WTC11 (cell line): ENCODE measurements around the gene FOXN3. TPM values are rescaled to one million over a fixed set of nuclear protein-coding genes. Genes with fewer than 3 reads are reported as not detected.
A peak's percentile ranks its signal among the peaks of the same experiment; 100 is the strongest.

Source experiments
- ATAC-seq: fragments of 200-7000 bp; cut with Tn5 transposase; 2 replicates; pipeline ENCODE4 v1.10.0; 2021; ENCODE audit warnings: mild to moderate bottlenecking, moderate library complexity
- CTCF ChIA-PET: fragments of 300-600 bp; sonication (Branson Sonifier 250); formaldehyde crosslinking; loops from one replicate; lab custom pipeline; 2021; ENCODE audit warnings: antibody characterized with exemption; lab: Charles Lee
- POLR2A ChIA-PET: fragments of 350-600 bp; sonication (Branson Sonifier 250); formaldehyde crosslinking; loops from one replicate; lab custom pipeline; 2021; ENCODE audit warnings: antibody characterized with exemption; lab: Charles Lee
- DNase-seq: peaks from one replicate; pipeline ENCODE4 v3.0.0; 2021; ENCODE audit warnings: low spot score
- H3K27ac Mint-ChIP-seq: 2 replicates; pipeline ENCODE4 v1.8.0; 2021; ENCODE audit warnings: mixed read lengths
- H3K27me3 Mint-ChIP-seq: 2 replicates; pipeline ENCODE4 v1.8.0; 2021; ENCODE audit warnings: low read depth, mild to moderate bottlenecking, moderate library complexity, mixed read lengths
- H3K36me3 Mint-ChIP-seq: 2 replicates; pipeline ENCODE4 v1.8.0; 2021; ENCODE audit warnings: mixed read lengths
- H3K4me1 Mint-ChIP-seq: 2 replicates; pipeline ENCODE4 v1.8.0; 2022; ENCODE audit warnings: mixed read lengths
- H3K4me3 Mint-ChIP-seq: 2 replicates; pipeline ENCODE4 v1.8.0; 2021; ENCODE audit warnings: mild to moderate bottlenecking, moderate library complexity, mixed read lengths
- H3K9me3 Mint-ChIP-seq: 2 replicates; pipeline ENCODE4 v1.8.0; 2021; ENCODE audit warnings: mixed read lengths
- FOXJ3 ChIP-seq: sonication (generic); formaldehyde crosslinking; IDR thresholded peaks from 2 replicates; pipeline ENCODE4 v1.9.0; 2021; ENCODE audit warnings: missing genetic modification reagents, mild to moderate bottlenecking, borderline replicate concordance
- FOXP1 ChIP-seq: sonication (generic); formaldehyde crosslinking; IDR thresholded peaks from 2 replicates; pipeline ENCODE4 v1.8.0; 2022; ENCODE audit warnings: missing genetic modification reagents, mild to moderate bottlenecking, moderate library complexity, borderline replicate concordance
- HMGA2 ChIP-seq: fragments of 250-450 bp; sonication (Bioruptor Pico); IDR thresholded peaks from 2 replicates; pipeline ENCODE4 v1.4.0; 2021; ENCODE audit warnings: mild to moderate bottlenecking, moderate library complexity
- JUN ChIP-seq: sonication (generic); formaldehyde crosslinking; IDR thresholded peaks from 2 replicates; pipeline ENCODE4 v1.8.0; 2023; ENCODE audit warnings: mild to moderate bottlenecking, missing genetic modification reagents
- MYBL2 ChIP-seq: sonication (generic); formaldehyde crosslinking; IDR thresholded peaks from 2 replicates; pipeline ENCODE4 v1.8.1; 2023; ENCODE audit warnings: mild to moderate bottlenecking, moderate library complexity, missing genetic modification reagents
- SMAD4 ChIP-seq: sonication (generic); formaldehyde crosslinking; IDR thresholded peaks from 2 replicates; pipeline ENCODE4 v1.8.0; 2022; ENCODE audit warnings: mild to moderate bottlenecking, missing genetic modification reagents
- SOX15 ChIP-seq: fragments of 250-450 bp; sonication (Bioruptor Pico); IDR thresholded peaks from 2 replicates; pipeline ENCODE4 v1.9.0; 2021; ENCODE audit warnings: mild to moderate bottlenecking
- TEAD1 ChIP-seq: sonication (generic); formaldehyde crosslinking; IDR thresholded peaks from 2 replicates; pipeline ENCODE4 v1.8.0; 2022; ENCODE audit warnings: mild to moderate bottlenecking, missing genetic modification reagents
- TP53 ChIP-seq: sonication (generic); formaldehyde crosslinking; IDR thresholded peaks from 2 replicates; pipeline ENCODE4 v1.8.1; 2023; ENCODE audit warnings: mild to moderate bottlenecking, missing genetic modification reagents
- total RNA-seq: library from RNA; stranded (reverse); gene quantifications from 3 replicates; pipeline ENCODE4 v1.2.3, GENCODE V29; 2021
- TF ChIP-seq, protein P1 (sequence below): sonication (generic); formaldehyde crosslinking; IDR thresholded peaks from 2 replicates; pipeline ENCODE4 v1.8.0; 2023; ENCODE audit warnings: mild to moderate bottlenecking, missing genetic modification reagents
- TF ChIP-seq, protein P2 (sequence below): fragments of 250-450 bp; sonication (Bioruptor Pico); IDR thresholded peaks from 2 replicates; pipeline ENCODE4 v1.9.0; 2021; ENCODE audit warnings: mild to moderate bottlenecking
- TF ChIP-seq, protein P3 (sequence below): fragments of 200-600 bp; IDR thresholded peaks from 2 replicates; pipeline ENCODE4 v1.8.0; 2022; ENCODE audit warnings: antibody characterized with exemption
- TF ChIP-seq, protein P4 (sequence below): sonication (generic); formaldehyde crosslinking; IDR thresholded peaks from 2 replicates; pipeline ENCODE4 v1.8.0; 2022; ENCODE audit warnings: mild to moderate bottlenecking, missing genetic modification reagents
- TF ChIP-seq, protein P5 (sequence below): sonication (generic); formaldehyde crosslinking; IDR thresholded peaks from 2 replicates; pipeline ENCODE4 v1.8.0; 2023; ENCODE audit warnings: missing genetic modification reagents, mild to moderate bottlenecking, borderline replicate concordance
- TF ChIP-seq, protein P6 (sequence below): fragments of 250-450 bp; sonication (Bioruptor Pico); IDR thresholded peaks from 2 replicates; pipeline ENCODE4 v1.8.0; 2021; ENCODE audit warnings: mild to moderate bottlenecking
- TF ChIP-seq, protein P7 (sequence below): sonication (generic); formaldehyde crosslinking; IDR thresholded peaks from 2 replicates; pipeline ENCODE4 v1.8.1; 2023; ENCODE audit warnings: mild to moderate bottlenecking, missing genetic modification reagents

The FOXN3 gene
- total RNA-seq, 1 experiment from 2014 or later = 170 TPM

DNA sequence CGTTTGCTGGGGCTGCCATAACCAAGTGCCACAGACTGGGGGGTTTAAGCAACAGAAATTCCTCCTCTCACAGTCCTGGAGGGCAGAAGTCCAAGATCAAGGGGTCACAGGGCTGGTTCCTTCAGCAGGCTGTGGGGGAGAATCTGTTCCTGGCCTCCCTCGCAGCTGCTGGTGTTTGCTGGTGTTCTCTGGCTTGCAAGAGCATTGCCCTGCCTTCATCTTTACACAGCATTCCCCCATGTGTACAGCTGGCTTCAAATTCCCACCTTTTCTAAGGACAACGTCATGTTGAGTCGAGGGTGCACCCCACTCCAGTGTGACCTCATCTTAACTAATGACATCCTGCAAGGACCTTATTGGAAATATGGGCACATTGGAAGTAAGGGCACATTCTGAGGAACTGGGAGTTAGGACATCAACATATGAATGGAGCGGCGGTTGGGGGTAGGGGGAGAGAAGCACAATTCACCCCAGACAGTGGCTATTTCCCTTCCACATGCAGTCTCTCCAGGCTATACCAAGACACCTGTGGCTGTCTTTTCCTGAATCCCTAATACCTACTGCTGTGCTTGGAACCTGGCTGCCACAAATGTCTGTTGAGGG lies 123.6 kb downstream of the FOXN3 start (continued):
- TF ChIP-seq, protein P1, sequence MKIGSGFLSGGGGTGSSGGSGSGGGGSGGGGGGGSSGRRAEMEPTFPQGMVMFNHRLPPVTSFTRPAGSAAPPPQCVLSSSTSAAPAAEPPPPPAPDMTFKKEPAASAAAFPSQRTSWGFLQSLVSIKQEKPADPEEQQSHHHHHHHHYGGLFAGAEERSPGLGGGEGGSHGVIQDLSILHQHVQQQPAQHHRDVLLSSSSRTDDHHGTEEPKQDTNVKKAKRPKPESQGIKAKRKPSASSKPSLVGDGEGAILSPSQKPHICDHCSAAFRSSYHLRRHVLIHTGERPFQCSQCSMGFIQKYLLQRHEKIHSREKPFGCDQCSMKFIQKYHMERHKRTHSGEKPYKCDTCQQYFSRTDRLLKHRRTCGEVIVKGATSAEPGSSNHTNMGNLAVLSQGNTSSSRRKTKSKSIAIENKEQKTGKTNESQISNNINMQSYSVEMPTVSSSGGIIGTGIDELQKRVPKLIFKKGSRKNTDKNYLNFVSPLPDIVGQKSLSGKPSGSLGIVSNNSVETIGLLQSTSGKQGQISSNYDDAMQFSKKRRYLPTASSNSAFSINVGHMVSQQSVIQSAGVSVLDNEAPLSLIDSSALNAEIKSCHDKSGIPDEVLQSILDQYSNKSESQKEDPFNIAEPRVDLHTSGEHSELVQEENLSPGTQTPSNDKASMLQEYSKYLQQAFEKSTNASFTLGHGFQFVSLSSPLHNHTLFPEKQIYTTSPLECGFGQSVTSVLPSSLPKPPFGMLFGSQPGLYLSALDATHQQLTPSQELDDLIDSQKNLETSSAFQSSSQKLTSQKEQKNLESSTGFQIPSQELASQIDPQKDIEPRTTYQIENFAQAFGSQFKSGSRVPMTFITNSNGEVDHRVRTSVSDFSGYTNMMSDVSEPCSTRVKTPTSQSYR (CRISPR knock-in tag) = peak; percentile 74; the same call in 1 of the 2 replicates
- TF ChIP-seq FOXP1 (CRISPR knock-in tag) (no peak), TEAD1 (CRISPR knock-in tag) (no peak; the same call in 1 of the 2 replicates), MYBL2 (CRISPR knock-in tag) (peak; percentile 27; the same call in 1 of the 2 replicates), JUN (no peak)
- TF ChIP-seq, protein P2, sequence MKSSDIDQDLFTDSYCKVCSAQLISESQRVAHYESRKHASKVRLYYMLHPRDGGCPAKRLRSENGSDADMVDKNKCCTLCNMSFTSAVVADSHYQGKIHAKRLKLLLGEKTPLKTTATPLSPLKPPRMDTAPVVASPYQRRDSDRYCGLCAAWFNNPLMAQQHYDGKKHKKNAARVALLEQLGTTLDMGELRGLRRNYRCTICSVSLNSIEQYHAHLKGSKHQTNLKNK (CRISPR knock-in tag) = no peak
- TF ChIP-seq, protein P3, sequence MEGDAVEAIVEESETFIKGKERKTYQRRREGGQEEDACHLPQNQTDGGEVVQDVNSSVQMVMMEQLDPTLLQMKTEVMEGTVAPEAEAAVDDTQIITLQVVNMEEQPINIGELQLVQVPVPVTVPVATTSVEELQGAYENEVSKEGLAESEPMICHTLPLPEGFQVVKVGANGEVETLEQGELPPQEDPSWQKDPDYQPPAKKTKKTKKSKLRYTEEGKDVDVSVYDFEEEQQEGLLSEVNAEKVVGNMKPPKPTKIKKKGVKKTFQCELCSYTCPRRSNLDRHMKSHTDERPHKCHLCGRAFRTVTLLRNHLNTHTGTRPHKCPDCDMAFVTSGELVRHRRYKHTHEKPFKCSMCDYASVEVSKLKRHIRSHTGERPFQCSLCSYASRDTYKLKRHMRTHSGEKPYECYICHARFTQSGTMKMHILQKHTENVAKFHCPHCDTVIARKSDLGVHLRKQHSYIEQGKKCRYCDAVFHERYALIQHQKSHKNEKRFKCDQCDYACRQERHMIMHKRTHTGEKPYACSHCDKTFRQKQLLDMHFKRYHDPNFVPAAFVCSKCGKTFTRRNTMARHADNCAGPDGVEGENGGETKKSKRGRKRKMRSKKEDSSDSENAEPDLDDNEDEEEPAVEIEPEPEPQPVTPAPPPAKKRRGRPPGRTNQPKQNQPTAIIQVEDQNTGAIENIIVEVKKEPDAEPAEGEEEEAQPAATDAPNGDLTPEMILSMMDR = no peak
- TF ChIP-seq, protein P4, sequence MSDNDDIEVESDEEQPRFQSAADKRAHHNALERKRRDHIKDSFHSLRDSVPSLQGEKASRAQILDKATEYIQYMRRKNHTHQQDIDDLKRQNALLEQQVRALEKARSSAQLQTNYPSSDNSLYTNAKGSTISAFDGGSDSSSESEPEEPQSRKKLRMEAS = peak; percentile 21; the same call in 1 of the 2 replicates

DNA sequence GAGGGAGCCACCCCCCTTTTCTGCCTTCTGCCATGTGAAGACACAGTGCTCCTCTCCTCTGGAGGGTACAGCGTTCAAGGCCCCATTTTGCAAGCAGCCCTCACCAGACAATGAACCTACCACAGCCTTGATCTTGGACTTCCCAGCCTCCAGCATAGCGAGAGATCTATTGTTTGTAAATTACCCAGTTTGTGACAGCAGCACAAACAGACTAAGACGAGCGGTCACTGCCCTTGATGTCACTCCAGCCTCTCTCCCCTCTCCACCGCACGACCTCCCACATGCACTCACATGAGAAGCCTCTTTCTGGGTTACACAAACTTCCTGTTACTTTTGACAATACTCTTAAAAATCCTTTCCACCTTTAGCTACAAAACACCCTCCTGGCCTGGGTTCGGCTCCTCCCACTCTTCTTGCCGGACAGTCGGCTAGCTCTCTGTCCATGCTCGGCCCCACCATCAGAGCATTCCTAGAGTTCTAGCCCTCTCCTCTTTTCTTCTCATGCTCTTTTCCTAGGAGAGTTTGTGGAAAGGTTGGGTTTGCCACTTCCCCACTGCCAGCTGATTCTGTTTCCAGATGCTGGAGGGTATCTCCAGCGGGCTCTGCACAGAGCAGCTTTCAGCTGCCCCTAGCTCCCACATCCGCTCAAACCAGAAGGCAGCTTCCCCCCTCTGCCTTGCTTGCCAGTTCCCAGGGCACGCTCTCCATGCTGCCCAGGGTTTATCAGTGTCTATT lies 124.3 kb downstream of the FOXN3 start:
- H3K27me3 Mint-ChIP-seq = no peaks in the 10 kb centered on the region
- no peak for ATAC-seq
- H3K27ac Mint-ChIP-seq = peak overlapping the region; percentile 96
- H3K9me3 Mint-ChIP-seq = no peaks in the 10 kb centered on the region
- H3K4me3 Mint-ChIP-seq = peak overlapping the region; percentile 21; the same call in 1 of the 2 replicates
- H3K4me1 Mint-ChIP-seq = peaks cover 78% of the 10 kb centered on the region
- H3K36me3 Mint-ChIP-seq = peaks cover 25% of the 10 kb centered on the region
- no peak for TF ChIP-seq FOXJ3 (CRISPR knock-in tag)
- no peak for TF ChIP-seq HMGA2 (CRISPR knock-in tag)
- TF ChIP-seq, protein P5, sequence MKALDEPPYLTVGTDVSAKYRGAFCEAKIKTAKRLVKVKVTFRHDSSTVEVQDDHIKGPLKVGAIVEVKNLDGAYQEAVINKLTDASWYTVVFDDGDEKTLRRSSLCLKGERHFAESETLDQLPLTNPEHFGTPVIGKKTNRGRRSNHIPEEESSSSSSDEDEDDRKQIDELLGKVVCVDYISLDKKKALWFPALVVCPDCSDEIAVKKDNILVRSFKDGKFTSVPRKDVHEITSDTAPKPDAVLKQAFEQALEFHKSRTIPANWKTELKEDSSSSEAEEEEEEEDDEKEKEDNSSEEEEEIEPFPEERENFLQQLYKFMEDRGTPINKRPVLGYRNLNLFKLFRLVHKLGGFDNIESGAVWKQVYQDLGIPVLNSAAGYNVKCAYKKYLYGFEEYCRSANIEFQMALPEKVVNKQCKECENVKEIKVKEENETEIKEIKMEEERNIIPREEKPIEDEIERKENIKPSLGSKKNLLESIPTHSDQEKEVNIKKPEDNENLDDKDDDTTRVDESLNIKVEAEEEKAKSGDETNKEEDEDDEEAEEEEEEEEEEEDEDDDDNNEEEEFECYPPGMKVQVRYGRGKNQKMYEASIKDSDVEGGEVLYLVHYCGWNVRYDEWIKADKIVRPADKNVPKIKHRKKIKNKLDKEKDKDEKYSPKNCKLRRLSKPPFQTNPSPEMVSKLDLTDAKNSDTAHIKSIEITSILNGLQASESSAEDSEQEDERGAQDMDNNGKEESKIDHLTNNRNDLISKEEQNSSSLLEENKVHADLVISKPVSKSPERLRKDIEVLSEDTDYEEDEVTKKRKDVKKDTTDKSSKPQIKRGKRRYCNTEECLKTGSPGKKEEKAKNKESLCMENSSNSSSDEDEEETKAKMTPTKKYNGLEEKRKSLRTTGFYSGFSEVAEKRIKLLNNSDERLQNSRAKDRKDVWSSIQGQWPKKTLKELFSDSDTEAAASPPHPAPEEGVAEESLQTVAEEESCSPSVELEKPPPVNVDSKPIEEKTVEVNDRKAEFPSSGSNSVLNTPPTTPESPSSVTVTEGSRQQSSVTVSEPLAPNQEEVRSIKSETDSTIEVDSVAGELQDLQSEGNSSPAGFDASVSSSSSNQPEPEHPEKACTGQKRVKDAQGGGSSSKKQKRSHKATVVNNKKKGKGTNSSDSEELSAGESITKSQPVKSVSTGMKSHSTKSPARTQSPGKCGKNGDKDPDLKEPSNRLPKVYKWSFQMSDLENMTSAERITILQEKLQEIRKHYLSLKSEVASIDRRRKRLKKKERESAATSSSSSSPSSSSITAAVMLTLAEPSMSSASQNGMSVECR (CRISPR knock-in tag) = no peak
- no peak for TF ChIP-seq SOX15 (CRISPR knock-in tag)
- TF ChIP-seq SMAD4 = no peak
- TF ChIP-seq, protein P6, sequence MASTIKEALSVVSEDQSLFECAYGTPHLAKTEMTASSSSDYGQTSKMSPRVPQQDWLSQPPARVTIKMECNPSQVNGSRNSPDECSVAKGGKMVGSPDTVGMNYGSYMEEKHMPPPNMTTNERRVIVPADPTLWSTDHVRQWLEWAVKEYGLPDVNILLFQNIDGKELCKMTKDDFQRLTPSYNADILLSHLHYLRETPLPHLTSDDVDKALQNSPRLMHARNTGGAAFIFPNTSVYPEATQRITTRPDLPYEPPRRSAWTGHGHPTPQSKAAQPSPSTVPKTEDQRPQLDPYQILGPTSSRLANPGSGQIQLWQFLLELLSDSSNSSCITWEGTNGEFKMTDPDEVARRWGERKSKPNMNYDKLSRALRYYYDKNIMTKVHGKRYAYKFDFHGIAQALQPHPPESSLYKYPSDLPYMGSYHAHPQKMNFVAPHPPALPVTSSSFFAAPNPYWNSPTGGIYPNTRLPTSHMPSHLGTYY (CRISPR knock-in tag) = no peak
- TF ChIP-seq, protein P7, sequence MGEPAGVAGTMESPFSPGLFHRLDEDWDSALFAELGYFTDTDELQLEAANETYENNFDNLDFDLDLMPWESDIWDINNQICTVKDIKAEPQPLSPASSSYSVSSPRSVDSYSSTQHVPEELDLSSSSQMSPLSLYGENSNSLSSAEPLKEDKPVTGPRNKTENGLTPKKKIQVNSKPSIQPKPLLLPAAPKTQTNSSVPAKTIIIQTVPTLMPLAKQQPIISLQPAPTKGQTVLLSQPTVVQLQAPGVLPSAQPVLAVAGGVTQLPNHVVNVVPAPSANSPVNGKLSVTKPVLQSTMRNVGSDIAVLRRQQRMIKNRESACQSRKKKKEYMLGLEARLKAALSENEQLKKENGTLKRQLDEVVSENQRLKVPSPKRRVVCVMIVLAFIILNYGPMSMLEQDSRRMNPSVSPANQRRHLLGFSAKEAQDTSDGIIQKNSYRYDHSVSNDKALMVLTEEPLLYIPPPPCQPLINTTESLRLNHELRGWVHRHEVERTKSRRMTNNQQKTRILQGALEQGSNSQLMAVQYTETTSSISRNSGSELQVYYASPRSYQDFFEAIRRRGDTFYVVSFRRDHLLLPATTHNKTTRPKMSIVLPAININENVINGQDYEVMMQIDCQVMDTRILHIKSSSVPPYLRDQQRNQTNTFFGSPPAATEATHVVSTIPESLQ = no peak
- TF ChIP-seq TP53 = no peak
- TF ChIP-seq, all 79 proteins: peak for 0
- no peak for DNase-seq
- ChIA-PET CTCF (interaction anchor here (0.9 kb wide), 1 partner anchor 10 kb away, joined by 4 read pairs; no protein-coding TSS in a partner anchor), POLR2A (interaction anchor here (0.9 kb wide), 1 partner anchor 10 kb away, joined by 5 read pairs; no protein-coding TSS in a partner anchor)
